ENCODE data around the gene OR5K2.

DNA sequence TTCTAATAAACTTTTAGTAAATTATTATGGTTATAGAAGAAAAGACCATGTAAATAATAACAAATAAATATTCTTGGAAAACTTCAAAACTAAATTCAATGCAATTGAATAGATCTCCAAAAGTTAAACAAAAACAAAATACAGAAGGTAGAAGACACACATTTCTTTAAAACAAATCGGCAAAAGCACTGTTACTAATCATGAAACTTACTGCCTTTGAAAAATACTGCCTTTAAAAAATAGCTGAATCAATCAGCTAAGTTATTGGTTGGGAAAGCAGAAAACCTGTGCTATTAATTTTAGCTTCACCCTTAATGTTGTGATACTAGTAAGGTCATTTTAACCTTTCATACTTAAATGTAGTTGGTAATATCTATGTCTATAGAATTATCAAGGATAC, 37.3 kb downstream of the OR5K2 start:
- TF ChIP-seq, protein P1, sequence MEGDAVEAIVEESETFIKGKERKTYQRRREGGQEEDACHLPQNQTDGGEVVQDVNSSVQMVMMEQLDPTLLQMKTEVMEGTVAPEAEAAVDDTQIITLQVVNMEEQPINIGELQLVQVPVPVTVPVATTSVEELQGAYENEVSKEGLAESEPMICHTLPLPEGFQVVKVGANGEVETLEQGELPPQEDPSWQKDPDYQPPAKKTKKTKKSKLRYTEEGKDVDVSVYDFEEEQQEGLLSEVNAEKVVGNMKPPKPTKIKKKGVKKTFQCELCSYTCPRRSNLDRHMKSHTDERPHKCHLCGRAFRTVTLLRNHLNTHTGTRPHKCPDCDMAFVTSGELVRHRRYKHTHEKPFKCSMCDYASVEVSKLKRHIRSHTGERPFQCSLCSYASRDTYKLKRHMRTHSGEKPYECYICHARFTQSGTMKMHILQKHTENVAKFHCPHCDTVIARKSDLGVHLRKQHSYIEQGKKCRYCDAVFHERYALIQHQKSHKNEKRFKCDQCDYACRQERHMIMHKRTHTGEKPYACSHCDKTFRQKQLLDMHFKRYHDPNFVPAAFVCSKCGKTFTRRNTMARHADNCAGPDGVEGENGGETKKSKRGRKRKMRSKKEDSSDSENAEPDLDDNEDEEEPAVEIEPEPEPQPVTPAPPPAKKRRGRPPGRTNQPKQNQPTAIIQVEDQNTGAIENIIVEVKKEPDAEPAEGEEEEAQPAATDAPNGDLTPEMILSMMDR (IDR thresholded peaks at IDR 0.05): no peak
- no peak for TF ChIP-seq POLR2AphosphoS5 (IDR thresholded peaks at IDR 0.05)
